ENCODE results near the gene SSTR5. TPM values are rescaled to one million over a fixed set of nuclear protein-coding genes. Genes with fewer than 3 reads are reported as not detected.
A peak's percentile ranks its signal among the peaks of the same experiment; 100 is the strongest.

Gene SSTR5
- total RNA-seq, 1 donor from 2014 or later, result 0.43 TPM

- no peaks in the 10 kb centered on the region for H3K36me3 Mint-ChIP-seq
- no peaks in the 10 kb centered on the region for H3K9me3 Mint-ChIP-seq
- no peaks in the 10 kb centered on the region for H3K4me1 Mint-ChIP-seq (ENCODE audit: unreplicated experiment)
- peak; percentile 97 for TF ChIP-seq CTCF (conservative IDR thresholded peaks at IDR 0.05)
- no peak overlapping the region for H3K4me3 Mint-ChIP-seq
- DNase-seq (ENCODE audit: extremely low spot score, unreplicated experiment), result no peak
- no peak overlapping the region for H3K27ac Mint-ChIP-seq
- peaks cover 9% of the 10 kb centered on the region for H3K27me3 Mint-ChIP-seq
These were observed 33.5 kb downstream of the SSTR5 start for GRCh38 chr16:1105888-1106620.

GRCh38 chr16:1106659-1107058 lies 34.1 kb downstream of the SSTR5 start:
- no peak overlapping the region for H3K27ac Mint-ChIP-seq
- no peak overlapping the region for H3K4me3 Mint-ChIP-seq
- H3K9me3 Mint-ChIP-seq, result no peaks in the 10 kb centered on the region
- TF ChIP-seq CTCF (conservative IDR thresholded peaks at IDR 0.05), result no peak
- no peaks in the 10 kb centered on the region for H3K4me1 Mint-ChIP-seq (ENCODE audit: unreplicated experiment)
- no peak for DNase-seq (ENCODE audit: extremely low spot score, unreplicated experiment)
- H3K36me3 Mint-ChIP-seq, result no peaks in the 10 kb centered on the region
- H3K27me3 Mint-ChIP-seq, result peaks cover 11% of the 10 kb centered on the region

DNA sequence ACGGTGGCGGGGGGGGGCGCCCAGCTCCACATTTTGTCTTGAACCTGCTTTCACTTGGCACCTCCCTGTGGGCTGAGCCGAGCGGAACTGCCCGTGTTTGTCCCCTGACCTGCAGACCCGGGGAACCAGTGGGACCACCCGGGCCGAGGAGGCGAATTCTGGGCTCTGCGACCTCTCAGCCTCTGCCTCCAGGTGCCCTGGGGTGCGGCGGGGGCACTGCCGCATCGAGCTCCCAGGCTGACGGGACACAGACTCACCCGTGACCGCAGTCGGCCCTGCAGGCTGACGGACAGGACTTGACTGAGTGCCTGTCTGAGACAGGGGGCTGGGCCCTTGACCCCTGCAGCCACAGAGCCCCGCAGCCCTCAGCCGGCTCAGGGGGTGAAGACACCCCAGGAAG lies 34.6 kb downstream of the SSTR5 start:
- Mint-ChIP-seq H3K27me3 (peaks cover 11% of the 10 kb centered on the region), H3K4me1 (ENCODE audit: unreplicated experiment) (no peaks in the 10 kb centered on the region), H3K9me3 (no peaks in the 10 kb centered on the region), H3K27ac (no peak overlapping the region), H3K36me3 (no peaks in the 10 kb centered on the region), H3K4me3 (no peak overlapping the region)
- DNase-seq (ENCODE audit: extremely low spot score, unreplicated experiment), result no peak
- TF ChIP-seq CTCF (conservative IDR thresholded peaks at IDR 0.05), result no peak

DNA sequence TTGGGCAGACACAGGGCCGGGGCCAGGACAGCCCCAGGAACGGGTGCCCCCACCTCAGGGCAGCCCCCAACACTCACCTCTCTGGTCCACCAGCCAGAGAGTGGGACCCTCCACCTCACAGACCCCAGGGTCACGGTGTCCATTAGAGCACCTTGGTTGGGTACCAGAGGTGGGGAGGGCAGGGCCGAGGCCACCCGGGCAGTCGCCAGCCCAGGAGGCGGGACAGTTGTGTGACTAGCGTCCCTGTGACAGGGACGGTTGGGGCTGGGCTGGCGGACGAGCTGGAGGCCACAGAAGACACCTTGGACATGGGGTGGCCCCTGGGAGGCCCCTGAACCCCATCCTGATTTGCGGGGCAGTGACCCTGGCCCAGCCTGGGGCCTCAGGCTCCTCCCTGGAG lies 35.2 kb downstream of the SSTR5 start:
- H3K4me1 Mint-ChIP-seq (ENCODE audit: unreplicated experiment), result no peaks in the 10 kb centered on the region
- H3K9me3 Mint-ChIP-seq, result no peaks in the 10 kb centered on the region
- no peak overlapping the region for H3K27ac Mint-ChIP-seq
- H3K36me3 Mint-ChIP-seq, result no peaks in the 10 kb centered on the region
- DNase-seq (ENCODE audit: extremely low spot score, unreplicated experiment), result no peak
- H3K4me3 Mint-ChIP-seq, result no peak overlapping the region
- H3K27me3 Mint-ChIP-seq, result peaks cover 11% of the 10 kb centered on the region
- TF ChIP-seq CTCF (conservative IDR thresholded peaks at IDR 0.05), result no peak

- Mint-ChIP-seq H3K4me1 (ENCODE audit: unreplicated experiment) (no peaks in the 10 kb centered on the region), H3K9me3 (no peaks in the 10 kb centered on the region), H3K27ac (no peak overlapping the region), H3K27me3 (peaks cover 11% of the 10 kb centered on the region), H3K4me3 (no peak overlapping the region), H3K36me3 (no peaks in the 10 kb centered on the region)
- no peak for DNase-seq (ENCODE audit: extremely low spot score, unreplicated experiment)
- TF ChIP-seq CTCF (conservative IDR thresholded peaks at IDR 0.05), result no peak
These were observed 36.0 kb downstream of the SSTR5 start for GRCh38 chr16:1108299-1109252.

Measured in type B pancreatic cell (in vitro differentiated cells).